Iris pigment epithelial cell (primary cell): ENCODE measurements around the gene SPAG6.
A peak's percentile ranks its signal among the peaks of the same experiment; 100 is the strongest.
"Not testable (repeated sequence)": the region's sequence is repeated elsewhere in the genome, so short reads cannot be mapped to it uniquely, and the experiment has no call there.

Source experiments
- DNase-seq: peaks from one replicate; pipeline ENCODE4 v3.0.0-alpha.2; 2011; ENCODE audit warnings: low read depth

The SPAG6 gene

GRCh38 chr10:22345301-22346095, at the start of gene SPAG6:
Gene SPAG6 (plus strand): TSS chr10:22345496. CDS start chr10:22345612, 116 bp downstream.
- no peak for DNase-seq

- DNase-seq: no peak
Observed at GRCh38 chr10:22301193-22301592, 44.1 kb upstream of the SPAG6 start.

- DNase-seq: no peak
Observed at GRCh38 chr10:22303461-22303860, 41.8 kb upstream of the SPAG6 start.

GRCh38 chr10:22305721-22306120, 39.6 kb upstream of the SPAG6 start:
- DNase-seq: no peak

GRCh38 chr10:22308390-22308789, 36.9 kb upstream of the SPAG6 start:
- peak; percentile 15 for DNase-seq

- DNase-seq: no peak
Observed at GRCh38 chr10:22309180-22310000, 35.9 kb upstream of the SPAG6 start.

- DNase-seq: not testable (repeated sequence)
Observed at GRCh38 chr10:22310012-22310411, 35.3 kb upstream of the SPAG6 start.

GRCh38 chr10:22310928-22311327, 34.4 kb upstream of the SPAG6 start:
- no peak for DNase-seq

GRCh38 chr10:22314852-22315251, 30.4 kb upstream of the SPAG6 start:
- DNase-seq: no peak

GRCh38 chr10:22315455-22316285, 29.6 kb upstream of the SPAG6 start:
- no peak for DNase-seq

- DNase-seq: peak; percentile 87
Observed at GRCh38 chr10:22316286-22317075, 28.8 kb upstream of the SPAG6 start, which contains the start of gene COMMD3. Gene COMMD3 (plus strand): TSS chr10:22316388. CDS start chr10:22316418, 30 bp downstream.

- DNase-seq: no peak
Observed at GRCh38 chr10:22317076-22317370, 28.3 kb upstream of the SPAG6 start.

GRCh38 chr10:22317771-22318565, 27.3 kb upstream of the SPAG6 start:
- DNase-seq: no peak

- DNase-seq: no peak
Observed at GRCh38 chr10:22318772-22319171, 26.5 kb upstream of the SPAG6 start.

- DNase-seq: no peak
Observed at GRCh38 chr10:22319547-22319979, 25.7 kb upstream of the SPAG6 start.

GRCh38 chr10:22319980-22320558, 25.2 kb upstream of the SPAG6 start:
- DNase-seq: peak; percentile 17

- DNase-seq: peak; percentile 64
Observed at GRCh38 chr10:22320591-22321155, 24.6 kb upstream of the SPAG6 start, which contains the start of gene BMI1. Gene BMI1 (plus strand): TSS chr10:22321099. CDS start chr10:22326450, 5,351 bp downstream.

- peak; percentile 84 for DNase-seq
Observed at GRCh38 chr10:22321156-22321923, 24.0 kb upstream of the SPAG6 start.
